Measurements from ENCODE around the gene LRRC9.

- no peak for TF ChIP-seq CTCF (IDR thresholded peaks at IDR 0.05)
- no peak for TF ChIP-seq POLR2A (IDR thresholded peaks at IDR 0.05)
Observed at GRCh38 chr14:59870277-59871165, 49.4 kb upstream of the LRRC9 start, which contains the start of gene RTN1.
